GM04503 (cell line): ENCODE measurements around the gene KRTAP21-1.
"Not testable (repeated sequence)": the region's sequence is repeated elsewhere in the genome, so short reads cannot be mapped to it uniquely, and the experiment has no call there.

ENCODE experiments used
- DNase-seq: peaks from one replicate; pipeline ENCODE4 v3.0.0-alpha.2; 2012; ENCODE audit warnings: low read depth

The KRTAP21-1 gene

DNA sequence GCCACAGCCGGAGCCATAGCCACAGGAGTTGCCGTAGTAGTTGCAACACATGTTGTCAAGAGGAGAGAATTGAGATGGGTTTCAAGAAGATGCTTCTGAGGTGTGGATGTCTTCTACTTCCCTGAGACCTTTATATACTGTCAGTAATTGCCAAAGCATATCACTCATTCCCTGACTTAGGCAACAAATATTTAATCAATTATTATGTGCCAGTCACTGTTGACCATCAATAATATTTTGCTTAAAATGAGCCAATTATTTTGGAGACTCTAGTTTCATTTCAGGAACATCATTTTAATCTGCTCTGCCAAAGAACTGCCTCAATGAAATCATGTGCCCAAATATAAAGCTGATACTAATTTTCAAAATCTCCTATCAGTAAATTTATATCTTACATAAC is at the start of gene KRTAP21-1:
Gene KRTAP21-1, minus strand, starts transcription at position 101 of the 400 bp plus-strand sequence. Its CDS starts 50 bp downstream, at position 51.
- not testable (repeated sequence) for DNase-seq

GRCh38 chr21:30800605-30801004 is 45.4 kb upstream of the KRTAP21-1 start:
- DNase-seq: no peak

DNA sequence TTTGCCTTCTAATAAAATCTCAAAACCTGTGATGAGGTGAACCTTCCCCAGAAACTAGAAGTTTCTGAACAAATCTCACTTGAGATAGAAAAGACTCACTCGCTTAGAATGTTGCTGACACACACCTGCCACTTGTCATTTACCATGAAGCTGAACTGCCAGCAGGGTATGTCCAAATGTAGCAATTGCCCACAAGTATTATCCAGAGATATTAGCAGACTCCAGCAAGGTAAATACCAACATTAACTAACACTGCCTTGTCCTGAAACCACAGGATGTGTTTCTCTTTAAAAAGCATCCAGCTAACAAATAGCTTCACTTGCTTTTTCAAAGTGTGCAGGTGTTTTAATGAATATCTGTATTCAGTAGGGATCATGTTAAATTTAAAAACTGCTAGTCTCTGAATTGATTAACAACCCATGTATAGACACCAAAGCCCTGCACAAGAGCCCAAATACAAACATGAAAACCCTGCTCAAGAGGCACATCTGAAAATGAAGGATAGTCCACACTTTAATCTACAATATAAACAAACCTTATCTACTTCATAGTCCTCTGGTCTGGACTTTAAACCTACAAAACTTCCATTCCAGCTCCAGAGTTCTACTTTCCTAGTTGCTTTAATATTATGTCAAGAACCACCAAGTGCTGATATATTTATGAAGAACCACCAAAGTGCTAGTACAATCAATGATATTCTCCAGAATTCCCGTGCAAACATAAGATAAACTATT is 38.5 kb upstream of the KRTAP21-1 start:
- DNase-seq: no peak

GRCh38 chr21:30779249-30779648 is 24.0 kb upstream of the KRTAP21-1 start:
- no peak for DNase-seq

GRCh38 chr21:30769724-30770431 is 14.7 kb upstream of the KRTAP21-1 start:
- DNase-seq: no peak

GRCh38 chr21:30760776-30761175 is 5.5 kb upstream of the KRTAP21-1 start:
- no peak for DNase-seq

GRCh38 chr21:30758306-30758705 is 3.1 kb upstream of the KRTAP21-1 start:
- no peak for DNase-seq

GRCh38 chr21:30747159-30747558 is 8.1 kb downstream of the KRTAP21-1 start, which contains the start of gene KRTAP21-2:
Gene KRTAP21-2, minus strand, starts transcription at chr21:30747259. Its CDS starts 57 bp downstream, at chr21:30747202.
- no peak for DNase-seq

- no peak for DNase-seq
Observed at GRCh38 chr21:30740462-30740861, 14.8 kb downstream of the KRTAP21-1 start.

DNA sequence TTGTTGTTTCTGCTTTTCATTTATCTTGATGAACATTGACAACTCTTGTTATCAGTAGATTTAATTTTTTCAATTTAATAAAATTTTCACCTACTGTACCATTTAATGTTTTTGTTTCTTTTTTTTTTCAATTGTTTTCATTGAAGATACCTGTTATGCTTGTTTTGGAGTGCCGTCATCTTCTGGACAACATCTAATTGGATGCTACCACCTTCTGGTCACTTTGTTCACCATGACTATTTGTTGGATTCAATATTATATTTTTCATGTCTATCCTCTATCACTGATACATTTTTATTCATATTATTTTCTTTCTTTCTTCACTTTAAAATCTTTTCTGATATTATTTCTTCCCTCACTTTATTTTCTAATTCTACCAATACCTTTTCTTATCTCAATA is 22.2 kb downstream of the KRTAP21-1 start:
- no peak for DNase-seq

DNA sequence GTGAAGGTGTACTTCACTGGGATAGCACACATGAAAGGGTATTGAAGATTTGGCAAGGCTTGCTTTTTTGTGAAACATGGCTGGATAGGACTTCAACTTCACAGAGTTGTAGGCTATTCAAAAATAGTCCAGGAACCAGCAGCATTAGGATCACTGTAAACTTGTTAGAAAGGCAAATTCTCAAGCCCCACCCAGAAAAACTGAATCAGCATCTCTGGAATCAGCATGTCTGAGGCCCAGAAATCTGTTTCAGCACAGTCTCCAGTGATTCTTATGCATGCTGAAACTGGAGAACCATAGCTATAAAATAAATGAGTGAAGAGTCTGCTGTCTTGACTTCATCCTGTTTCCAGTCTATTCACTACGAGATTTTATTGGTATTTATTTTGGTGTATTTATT is 28.5 kb downstream of the KRTAP21-1 start:
- no peak for DNase-seq

GRCh38 chr21:30719401-30719800 is 35.8 kb downstream of the KRTAP21-1 start:
- no peak for DNase-seq

GRCh38 chr21:30718239-30718909 is 36.9 kb downstream of the KRTAP21-1 start, which contains the start of gene KRTAP21-3:
Gene KRTAP21-3, minus strand, starts transcription at chr21:30718777. Its CDS starts 18 bp downstream, at chr21:30718759.
- no peak for DNase-seq

DNA sequence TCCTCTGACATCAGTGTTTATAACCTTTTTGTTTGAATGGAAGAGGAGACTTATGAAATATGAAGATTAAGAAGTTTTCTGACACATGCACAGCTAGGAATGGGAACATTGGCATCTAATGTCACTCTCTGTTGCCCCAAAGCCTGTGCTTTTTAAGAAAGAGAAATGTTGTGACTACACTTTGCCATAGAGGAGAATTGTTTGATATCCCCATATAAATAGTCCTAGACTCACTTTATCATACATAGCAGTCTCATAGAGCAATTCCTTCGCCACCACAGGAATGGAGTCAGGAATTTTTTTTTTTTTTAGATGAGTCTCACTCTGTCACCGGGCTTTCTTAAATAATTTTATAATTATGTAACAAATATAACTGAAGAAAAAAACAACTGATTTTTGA is 38.1 kb downstream of the KRTAP21-1 start:
- no peak for DNase-seq

GRCh38 chr21:30714946-30715345 is 40.3 kb downstream of the KRTAP21-1 start:
- DNase-seq: no peak

GRCh38 chr21:30714456-30714855 is 40.8 kb downstream of the KRTAP21-1 start:
- no peak for DNase-seq

- no peak for DNase-seq
Observed at GRCh38 chr21:30713766-30714165, 41.5 kb downstream of the KRTAP21-1 start.

- no peak for DNase-seq
Observed at GRCh38 chr21:30710499-30710898, 44.7 kb downstream of the KRTAP21-1 start.

- no peak for DNase-seq
Observed at GRCh38 chr21:30707409-30707808, 47.8 kb downstream of the KRTAP21-1 start.
